ENCODE measurements around the gene AP1S3. TPM values are rescaled to one million over a fixed set of nuclear protein-coding genes. Genes with fewer than 3 reads are reported as not detected.

AP1S3 gene
- total RNA-seq, 1 experiment from 2014 or later: 185 TPM

- TF ChIP-seq REST (IDR thresholded peaks at IDR 0.05; ENCODE audit: low read depth): no peak
- no peak for TF ChIP-seq JUND (IDR thresholded peaks at IDR 0.05)
- TF ChIP-seq EZH2 (IDR thresholded peaks at IDR 0.05): no peak
- TF ChIP-seq POLR2A (IDR thresholded peaks at IDR 0.05; ENCODE audit: borderline replicate concordance, extremely low read depth, insufficient read depth, insufficient read length): no peak
- TF ChIP-seq ELF1 (IDR thresholded peaks at IDR 0.05; ENCODE audit: borderline replicate concordance, low read depth): no peak
- TF ChIP-seq RAD21 (IDR thresholded peaks at IDR 0.05; ENCODE audit: low read depth): no peak
- TF ChIP-seq EGR1 (IDR thresholded peaks at IDR 0.05; ENCODE audit: low read depth): no peak
These were observed 103.0 kb downstream of the AP1S3 start (continued) for GRCh38 chr2:223734346-223734745.

GRCh38 chr2:223732346-223732745, 105.0 kb downstream of the AP1S3 start:
- Histone ChIP-seq H2AFZ (ENCODE audit: low read depth, low read length, poor library complexity, severe bottlenecking) (no peak overlapping the region), H3K4me2 (ENCODE audit: low read length) (no peak overlapping the region), H3K27ac (ENCODE audit: low read depth, low read length) (no peak overlapping the region), H3K9ac (ENCODE audit: low read length) (no peak overlapping the region), H3K79me2 (ENCODE audit: insufficient read depth, low read length) (no peaks in the 10 kb centered on the region), H3K9me2 (ENCODE audit: insufficient read depth) (no peaks in the 10 kb centered on the region), H3K36me3 (ENCODE audit: control insufficient read depth in 1 of 2, insufficient read depth in 2 of 2, low read length in 2 of 2) (no peaks in the 10 kb centered on the region), H4K20me1 (ENCODE audit: insufficient read depth) (no peaks in the 10 kb centered on the region), H3K9me3 (ENCODE audit: control insufficient read depth in 1 of 2, insufficient read depth in 1 of 2, low read depth in 1 of 2, low read length in 2 of 2) (no peaks in the 10 kb centered on the region), H3K4me1 (ENCODE audit: control insufficient read depth in 1 of 2, insufficient read depth in 2 of 2, low read length in 2 of 2) (peaks cover 24 to 55% of the 10 kb centered on the region in 2 experiments), H3K27me3 (ENCODE audit: insufficient read depth, low read length) (no peaks in the 10 kb centered on the region), H3K4me3 (replicated peaks in 1 of 2; ENCODE audit: low read depth in 1 of 2, low read length in 2 of 2) (no peak overlapping the region)
- ChIA-PET CTCF (no interaction called here), POLR2A (interaction anchor here (2.5 kb wide), 1 partner anchor 9 kb away, joined by 13 read pairs; no protein-coding TSS in a partner anchor), RAD21 (ENCODE audit: low non-redundant PET in 1 of 2, low total read pairs in 2 of 2, uncharacterized antibody in 2 of 2, unreplicated experiment in 2 of 2) (no interaction called here)
- TF ChIP-seq POLR2AphosphoS5 (IDR thresholded peaks at IDR 0.05; ENCODE audit: low read depth, low read length): no peak
- TF ChIP-seq RAD21 (IDR thresholded peaks at IDR 0.05; ENCODE audit: low read depth): no peak
- no peak for TF ChIP-seq CEBPB (IDR thresholded peaks at IDR 0.05; ENCODE audit: low read depth)
- TF ChIP-seq SP1 (IDR thresholded peaks at IDR 0.05; ENCODE audit: low read depth): no peak
- TF ChIP-seq ZBTB33 (IDR thresholded peaks at IDR 0.05; ENCODE audit: extremely low read depth, insufficient replicate concordance, low read length): no peak
- no peak for TF ChIP-seq CBX3 (IDR thresholded peaks at IDR 0.05; ENCODE audit: low read depth)
- TF ChIP-seq YY1 (IDR thresholded peaks at IDR 0.05; ENCODE audit: extremely low read depth, insufficient replicate concordance, low read depth, low read length): no peak
- DNase-seq (ENCODE audit: low read depth, low spot score) (no peak), ATAC-seq (no peak)
- intact Hi-C loops (cut with micrococcal nuclease): no loop called here
- BruUV-seq (replicated peaks): no TSS peak
